ENCODE measurements around the gene ZFP92.

DNA sequence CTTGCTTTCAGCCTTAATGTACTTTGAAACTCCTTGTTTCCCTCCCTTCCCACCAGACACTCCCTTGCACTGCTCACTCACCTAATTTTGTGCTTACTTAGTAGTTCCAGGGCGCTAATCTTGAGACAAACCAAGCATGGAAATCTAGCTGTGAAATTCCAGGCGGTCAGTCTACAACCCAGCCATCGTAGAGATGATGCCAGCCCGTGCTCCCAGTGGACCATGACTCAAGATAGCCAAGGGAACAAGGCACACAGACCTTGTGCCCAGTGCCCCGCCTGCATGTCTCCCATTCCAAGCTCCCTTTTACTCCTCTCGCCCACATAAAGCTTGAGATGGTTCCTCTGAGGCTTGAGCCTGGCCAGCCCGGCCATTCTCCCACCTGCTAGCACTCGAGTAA, 23.5 kb downstream of the ZFP92 start:
- TF ChIP-seq, protein P1, sequence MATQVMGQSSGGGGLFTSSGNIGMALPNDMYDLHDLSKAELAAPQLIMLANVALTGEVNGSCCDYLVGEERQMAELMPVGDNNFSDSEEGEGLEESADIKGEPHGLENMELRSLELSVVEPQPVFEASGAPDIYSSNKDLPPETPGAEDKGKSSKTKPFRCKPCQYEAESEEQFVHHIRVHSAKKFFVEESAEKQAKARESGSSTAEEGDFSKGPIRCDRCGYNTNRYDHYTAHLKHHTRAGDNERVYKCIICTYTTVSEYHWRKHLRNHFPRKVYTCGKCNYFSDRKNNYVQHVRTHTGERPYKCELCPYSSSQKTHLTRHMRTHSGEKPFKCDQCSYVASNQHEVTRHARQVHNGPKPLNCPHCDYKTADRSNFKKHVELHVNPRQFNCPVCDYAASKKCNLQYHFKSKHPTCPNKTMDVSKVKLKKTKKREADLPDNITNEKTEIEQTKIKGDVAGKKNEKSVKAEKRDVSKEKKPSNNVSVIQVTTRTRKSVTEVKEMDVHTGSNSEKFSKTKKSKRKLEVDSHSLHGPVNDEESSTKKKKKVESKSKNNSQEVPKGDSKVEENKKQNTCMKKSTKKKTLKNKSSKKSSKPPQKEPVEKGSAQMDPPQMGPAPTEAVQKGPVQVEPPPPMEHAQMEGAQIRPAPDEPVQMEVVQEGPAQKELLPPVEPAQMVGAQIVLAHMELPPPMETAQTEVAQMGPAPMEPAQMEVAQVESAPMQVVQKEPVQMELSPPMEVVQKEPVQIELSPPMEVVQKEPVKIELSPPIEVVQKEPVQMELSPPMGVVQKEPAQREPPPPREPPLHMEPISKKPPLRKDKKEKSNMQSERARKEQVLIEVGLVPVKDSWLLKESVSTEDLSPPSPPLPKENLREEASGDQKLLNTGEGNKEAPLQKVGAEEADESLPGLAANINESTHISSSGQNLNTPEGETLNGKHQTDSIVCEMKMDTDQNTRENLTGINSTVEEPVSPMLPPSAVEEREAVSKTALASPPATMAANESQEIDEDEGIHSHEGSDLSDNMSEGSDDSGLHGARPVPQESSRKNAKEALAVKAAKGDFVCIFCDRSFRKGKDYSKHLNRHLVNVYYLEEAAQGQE (IDR thresholded peaks at IDR 0.05; ENCODE audit: insufficient read depth in 1 of 2, low read depth in 2 of 2, low read length in 2 of 2): no peak
- TF ChIP-seq POLR2AphosphoS5 (IDR thresholded peaks at IDR 0.05; ENCODE audit: low read depth, low read length) (no peak), SIN3A (IDR thresholded peaks at IDR 0.05; ENCODE audit: borderline replicate concordance, insufficient read depth, low read length) (no peak), TAF1 (IDR thresholded peaks at IDR 0.05; ENCODE audit: borderline replicate concordance, insufficient read depth, low read length) (no peak)

Measured in PFSK-1 (cell line).